SK-N-SH treated with all-trans-retinoic acid at 6 μM for 48 hours (cell line): Measurements from ENCODE around the gene NKD2.

Source experiments
- BACH2 ChIP-seq: fragments of 250-450 bp; sonication (Bioruptor Pico); IDR thresholded peaks from 2 replicates; pipeline ENCODE4 v1.9.0; 2021; ENCODE audit warnings: mild to moderate bottlenecking, borderline replicate concordance
- CSDC2 ChIP-seq: fragments of 250-450 bp; sonication (Bioruptor Pico); IDR thresholded peaks from 2 replicates; pipeline ENCODE4 v1.5.0; 2020; ENCODE audit warnings: mild to moderate bottlenecking, moderate library complexity
- ESRRG ChIP-seq: fragments of 250-450 bp; sonication (Bioruptor Pico); IDR thresholded peaks from 2 replicates; pipeline ENCODE4 v1.6.1; 2021; ENCODE audit warnings: mild to moderate bottlenecking
- PPARA ChIP-seq: fragments of 250-450 bp; sonication (Bioruptor Pico); IDR thresholded peaks from 2 replicates; pipeline ENCODE4 v1.5.0; 2020; ENCODE audit warnings: mild to moderate bottlenecking, borderline replicate concordance
- RARB ChIP-seq: fragments of 250-450 bp; sonication (Bioruptor Pico); IDR thresholded peaks from 2 replicates; pipeline ENCODE4 v1.8.0; 2021; ENCODE audit warnings: mild to moderate bottlenecking, moderate library complexity
- SNAI2 ChIP-seq: fragments of 250-450 bp; sonication (Bioruptor Pico); IDR thresholded peaks from 2 replicates; pipeline ENCODE4 v1.5.0; 2020; ENCODE audit warnings: mild to moderate bottlenecking, moderate library complexity
- TCF4 ChIP-seq: fragments of 250-450 bp; sonication (Bioruptor Pico); IDR thresholded peaks from 2 replicates; pipeline ENCODE4 v1.8.0; 2021; ENCODE audit warnings: mild to moderate bottlenecking, moderate library complexity, borderline replicate concordance
- ZC3H10 ChIP-seq: fragments of 250-450 bp; sonication (Bioruptor Pico); IDR thresholded peaks from 2 replicates; pipeline ENCODE4 v1.5.1; 2021; ENCODE audit warnings: mild to moderate bottlenecking, moderate library complexity
- ZFP3 ChIP-seq: fragments of 250-450 bp; sonication (Bioruptor Pico); IDR thresholded peaks from 2 replicates; pipeline ENCODE4 v1.5.0; 2020; ENCODE audit warnings: mild to moderate bottlenecking, moderate library complexity
- ZFP30 ChIP-seq: fragments of 450-650 bp; formaldehyde crosslinking; IDR thresholded peaks from 2 replicates; pipeline ENCODE4 v1.5.0; 2022; ENCODE audit warnings: mild to moderate bottlenecking, moderate library complexity
- ZNF565 ChIP-seq: fragments of 450-650 bp; formaldehyde crosslinking; conservative IDR thresholded peaks from 2 replicates; pipeline ENCODE4 v1.5.0; 2020; ENCODE audit warnings: low read depth, mild to moderate bottlenecking, moderate library complexity
- TF ChIP-seq, protein P1 (sequence below): fragments of 250-450 bp; sonication (Bioruptor Pico); IDR thresholded peaks from 2 replicates; pipeline ENCODE4 v1.5.0; 2020; ENCODE audit warnings: mild to moderate bottlenecking, moderate library complexity
- TF ChIP-seq, protein P2 (sequence below): fragments of 250-450 bp; sonication (Bioruptor Pico); IDR thresholded peaks from 2 replicates; pipeline ENCODE4 v1.8.0; 2020; ENCODE audit warnings: mild to moderate bottlenecking, moderate library complexity, borderline replicate concordance
- TF ChIP-seq, protein P3 (sequence below): fragments of 250-450 bp; sonication (Bioruptor Pico); IDR thresholded peaks from 2 replicates; pipeline ENCODE4 v1.8.0; 2021; ENCODE audit warnings: low read depth, mild to moderate bottlenecking, moderate library complexity, borderline replicate concordance

DNA sequence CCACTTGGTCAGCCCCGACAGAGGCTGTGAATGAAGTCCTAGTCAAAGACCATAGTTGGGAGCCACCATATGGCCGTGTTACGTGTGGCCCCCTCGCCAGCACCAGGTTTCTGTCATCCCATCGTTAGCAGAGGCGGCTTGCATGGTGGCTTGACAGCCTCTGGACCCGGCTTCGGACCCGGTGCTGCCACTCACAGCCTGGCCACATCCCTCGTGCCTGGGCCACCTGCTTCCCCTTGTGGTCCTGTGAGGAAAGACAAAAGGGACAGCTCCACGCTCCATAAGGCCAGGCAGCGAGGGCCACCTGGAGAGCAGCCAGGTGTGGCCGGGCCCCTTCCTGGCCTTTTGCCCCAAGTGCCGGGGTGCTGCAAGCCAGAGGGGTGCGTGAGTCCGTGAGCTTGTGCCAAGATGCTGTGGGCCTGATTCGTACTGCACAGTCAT, 6.2 kb downstream of the NKD2 start:
- TF ChIP-seq ZFP30 (no peak), ZFP3 (no peak), PPARA (CRISPR knock-in tag) (no peak), ZC3H10 (CRISPR knock-in tag) (no peak), CSDC2 (CRISPR knock-in tag) (no peak), SNAI2 (CRISPR knock-in tag) (no peak), ZNF565 (CRISPR knock-in tag) (no peak), BACH2 (CRISPR knock-in tag) (no peak), RARB (CRISPR knock-in tag) (no peak), TCF4 (no peak), ESRRG (no peak)
- TF ChIP-seq, protein P1, sequence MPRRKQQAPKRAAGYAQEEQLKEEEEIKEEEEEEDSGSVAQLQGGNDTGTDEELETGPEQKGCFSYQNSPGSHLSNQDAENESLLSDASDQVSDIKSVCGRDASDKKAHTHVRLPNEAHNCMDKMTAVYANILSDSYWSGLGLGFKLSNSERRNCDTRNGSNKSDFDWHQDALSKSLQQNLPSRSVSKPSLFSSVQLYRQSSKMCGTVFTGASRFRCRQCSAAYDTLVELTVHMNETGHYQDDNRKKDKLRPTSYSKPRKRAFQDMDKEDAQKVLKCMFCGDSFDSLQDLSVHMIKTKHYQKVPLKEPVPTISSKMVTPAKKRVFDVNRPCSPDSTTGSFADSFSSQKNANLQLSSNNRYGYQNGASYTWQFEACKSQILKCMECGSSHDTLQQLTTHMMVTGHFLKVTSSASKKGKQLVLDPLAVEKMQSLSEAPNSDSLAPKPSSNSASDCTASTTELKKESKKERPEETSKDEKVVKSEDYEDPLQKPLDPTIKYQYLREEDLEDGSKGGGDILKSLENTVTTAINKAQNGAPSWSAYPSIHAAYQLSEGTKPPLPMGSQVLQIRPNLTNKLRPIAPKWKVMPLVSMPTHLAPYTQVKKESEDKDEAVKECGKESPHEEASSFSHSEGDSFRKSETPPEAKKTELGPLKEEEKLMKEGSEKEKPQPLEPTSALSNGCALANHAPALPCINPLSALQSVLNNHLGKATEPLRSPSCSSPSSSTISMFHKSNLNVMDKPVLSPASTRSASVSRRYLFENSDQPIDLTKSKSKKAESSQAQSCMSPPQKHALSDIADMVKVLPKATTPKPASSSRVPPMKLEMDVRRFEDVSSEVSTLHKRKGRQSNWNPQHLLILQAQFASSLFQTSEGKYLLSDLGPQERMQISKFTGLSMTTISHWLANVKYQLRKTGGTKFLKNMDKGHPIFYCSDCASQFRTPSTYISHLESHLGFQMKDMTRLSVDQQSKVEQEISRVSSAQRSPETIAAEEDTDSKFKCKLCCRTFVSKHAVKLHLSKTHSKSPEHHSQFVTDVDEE: no peak
- TF ChIP-seq, protein P2, sequence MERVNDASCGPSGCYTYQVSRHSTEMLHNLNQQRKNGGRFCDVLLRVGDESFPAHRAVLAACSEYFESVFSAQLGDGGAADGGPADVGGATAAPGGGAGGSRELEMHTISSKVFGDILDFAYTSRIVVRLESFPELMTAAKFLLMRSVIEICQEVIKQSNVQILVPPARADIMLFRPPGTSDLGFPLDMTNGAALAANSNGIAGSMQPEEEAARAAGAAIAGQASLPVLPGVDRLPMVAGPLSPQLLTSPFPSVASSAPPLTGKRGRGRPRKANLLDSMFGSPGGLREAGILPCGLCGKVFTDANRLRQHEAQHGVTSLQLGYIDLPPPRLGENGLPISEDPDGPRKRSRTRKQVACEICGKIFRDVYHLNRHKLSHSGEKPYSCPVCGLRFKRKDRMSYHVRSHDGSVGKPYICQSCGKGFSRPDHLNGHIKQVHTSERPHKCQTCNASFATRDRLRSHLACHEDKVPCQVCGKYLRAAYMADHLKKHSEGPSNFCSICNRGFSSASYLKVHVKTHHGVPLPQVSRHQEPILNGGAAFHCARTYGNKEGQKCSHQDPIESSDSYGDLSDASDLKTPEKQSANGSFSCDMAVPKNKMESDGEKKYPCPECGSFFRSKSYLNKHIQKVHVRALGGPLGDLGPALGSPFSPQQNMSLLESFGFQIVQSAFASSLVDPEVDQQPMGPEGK (CRISPR knock-in tag): no peak
- TF ChIP-seq, protein P3, sequence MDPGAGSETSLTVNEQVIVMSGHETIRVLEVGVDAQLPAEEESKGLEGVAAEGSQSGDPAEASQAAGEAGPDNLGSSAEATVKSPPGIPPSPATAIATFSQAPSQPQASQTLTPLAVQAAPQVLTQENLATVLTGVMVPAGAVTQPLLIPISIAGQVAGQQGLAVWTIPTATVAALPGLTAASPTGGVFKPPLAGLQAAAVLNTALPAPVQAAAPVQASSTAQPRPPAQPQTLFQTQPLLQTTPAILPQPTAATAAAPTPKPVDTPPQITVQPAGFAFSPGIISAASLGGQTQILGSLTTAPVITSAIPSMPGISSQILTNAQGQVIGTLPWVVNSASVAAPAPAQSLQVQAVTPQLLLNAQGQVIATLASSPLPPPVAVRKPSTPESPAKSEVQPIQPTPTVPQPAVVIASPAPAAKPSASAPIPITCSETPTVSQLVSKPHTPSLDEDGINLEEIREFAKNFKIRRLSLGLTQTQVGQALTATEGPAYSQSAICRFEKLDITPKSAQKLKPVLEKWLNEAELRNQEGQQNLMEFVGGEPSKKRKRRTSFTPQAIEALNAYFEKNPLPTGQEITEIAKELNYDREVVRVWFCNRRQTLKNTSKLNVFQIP (CRISPR knock-in tag): no peak
